Posterior cingulate gyrus (tissue), 11 donors: Measurements from ENCODE around the gene CIAPIN1.
"Not testable (repeated sequence)": the region's sequence is repeated elsewhere in the genome, so short reads cannot be mapped to it uniquely, and the experiment has no call there.

Experiments used
- DNase-seq, 10 donors: peaks; one replicate each; pipeline versions ENCODE4 v3.0.0 to v3.0.0-alpha.2; 2020 to 2021; ENCODE audit warnings: mixed read lengths in 3 of 10
- intact Hi-C: fragments of 100-400 bp; cut with DNase I; formaldehyde crosslinking; loops from one replicate; pipeline ENCODE4 v1.15.1; 2023

CIAPIN1 gene

DNA sequence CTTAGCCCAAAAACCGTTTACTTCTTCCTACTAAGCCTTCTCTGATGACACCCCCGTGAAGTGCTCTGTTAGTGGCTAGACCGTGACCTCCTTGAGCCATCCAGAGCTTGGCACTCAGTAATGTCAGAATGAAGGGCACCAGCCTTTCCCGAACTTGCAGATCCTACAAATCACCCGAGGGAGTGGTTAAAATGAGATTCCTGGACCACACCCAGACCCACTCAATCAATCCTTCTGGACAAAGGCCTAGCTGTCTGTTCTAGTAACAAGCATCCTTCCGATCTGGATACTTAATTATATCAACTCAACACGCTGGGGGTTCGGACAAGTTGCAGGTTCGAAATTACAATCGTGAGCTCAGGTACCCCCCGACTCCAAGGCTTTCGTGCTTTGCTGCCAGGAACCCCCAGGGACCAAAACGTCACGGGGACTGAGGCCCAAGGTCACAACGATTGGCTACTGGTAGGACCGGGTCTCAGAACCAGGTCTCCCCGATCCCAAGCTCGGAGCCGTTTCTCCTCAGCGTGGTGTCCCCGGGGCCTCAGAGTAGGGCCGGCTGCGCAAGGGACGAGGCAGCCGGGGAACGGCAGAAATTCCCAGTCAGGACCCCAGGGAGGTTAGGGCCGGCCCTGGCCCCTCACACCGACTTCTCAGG is 527 bp downstream of the CIAPIN1 start:
- intact Hi-C loops: no loop called here
- peak in 2 of 10 donors; percentile 13 to 14 for DNase-seq

DNA sequence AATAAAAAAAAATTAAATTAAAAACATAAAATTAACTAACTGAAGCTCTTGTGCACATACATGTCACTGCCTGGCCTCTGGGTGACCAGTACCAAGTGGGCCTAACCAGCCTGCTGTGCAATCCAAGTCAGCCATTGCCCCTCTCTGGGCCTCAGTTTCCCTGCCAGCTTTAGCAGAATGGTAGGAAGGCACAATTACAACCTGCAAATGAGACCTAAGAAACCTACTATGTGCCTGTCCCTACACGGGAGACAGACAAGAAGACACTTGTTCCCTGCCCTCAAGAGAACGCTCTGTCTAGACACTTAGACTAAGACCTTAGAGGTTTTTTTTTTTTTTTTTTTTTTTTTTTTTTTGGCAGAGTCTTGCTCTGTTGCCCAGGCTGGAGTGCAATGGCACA is 1.7 kb downstream of the CIAPIN1 start:
- intact Hi-C loops: no loop called here
- DNase-seq: no peak

DNA sequence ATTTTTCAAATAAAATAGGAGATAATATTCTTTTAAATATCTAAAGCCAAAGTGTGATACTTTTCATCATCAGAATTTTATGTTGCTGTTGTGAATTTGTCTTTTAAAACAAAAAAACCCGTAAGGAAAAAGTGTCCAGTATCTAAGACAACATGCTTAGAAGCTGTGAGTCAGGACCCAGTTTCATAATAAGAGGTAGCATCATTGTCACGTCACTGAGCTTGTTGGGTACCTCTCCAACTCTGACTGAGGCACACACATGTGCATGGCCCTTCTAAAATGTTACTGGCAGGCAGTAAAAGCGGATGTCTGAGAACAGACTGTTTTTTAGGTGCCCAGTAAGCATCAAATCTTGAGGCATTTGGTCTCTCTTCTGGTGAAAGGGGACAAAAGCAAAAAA is 2.5 kb downstream of the CIAPIN1 start:
- no peak for DNase-seq
- intact Hi-C loops: no loop called here

DNA sequence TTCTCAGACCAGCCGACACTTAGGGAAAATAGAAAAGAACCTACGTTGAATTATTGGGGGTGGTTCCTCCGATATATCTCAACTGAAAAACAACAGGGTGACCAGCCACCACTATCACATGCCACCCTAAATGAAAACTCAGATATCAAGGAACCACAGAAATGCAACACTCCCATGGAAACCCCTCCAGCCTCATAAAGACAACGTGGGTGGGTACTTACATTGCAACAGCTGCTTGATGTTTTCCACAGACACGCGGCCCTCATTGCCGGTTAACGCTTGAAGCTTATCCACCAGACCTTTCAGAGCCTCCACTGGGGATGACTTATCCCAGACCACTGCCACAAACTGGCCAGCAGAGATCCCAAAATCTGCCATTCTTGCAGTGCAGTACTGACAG is 6.6 kb downstream of the CIAPIN1 start:
- intact Hi-C loops, DNase-seq: not testable (repeated sequence)

DNA sequence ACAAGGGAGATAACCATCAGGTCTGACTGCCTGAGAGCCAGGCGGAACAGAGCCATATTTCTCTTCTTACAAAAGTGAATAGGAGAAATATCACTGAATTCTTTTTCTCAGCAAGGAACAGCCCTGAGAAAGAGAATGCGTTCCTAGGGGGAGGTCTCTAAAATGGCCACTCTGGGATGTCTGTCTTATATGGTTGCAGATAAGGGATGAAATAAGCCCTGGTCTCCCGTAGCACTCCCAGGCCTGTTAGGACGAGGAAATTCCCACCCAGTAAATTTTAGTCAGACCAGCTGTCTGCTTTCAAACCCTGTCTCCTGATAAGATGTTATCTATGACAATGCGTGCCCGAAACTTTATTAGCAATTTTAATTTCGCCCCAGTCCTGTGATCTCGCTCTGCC is 7.2 kb downstream of the CIAPIN1 start:
- DNase-seq, intact Hi-C loops: not testable (repeated sequence)

DNA sequence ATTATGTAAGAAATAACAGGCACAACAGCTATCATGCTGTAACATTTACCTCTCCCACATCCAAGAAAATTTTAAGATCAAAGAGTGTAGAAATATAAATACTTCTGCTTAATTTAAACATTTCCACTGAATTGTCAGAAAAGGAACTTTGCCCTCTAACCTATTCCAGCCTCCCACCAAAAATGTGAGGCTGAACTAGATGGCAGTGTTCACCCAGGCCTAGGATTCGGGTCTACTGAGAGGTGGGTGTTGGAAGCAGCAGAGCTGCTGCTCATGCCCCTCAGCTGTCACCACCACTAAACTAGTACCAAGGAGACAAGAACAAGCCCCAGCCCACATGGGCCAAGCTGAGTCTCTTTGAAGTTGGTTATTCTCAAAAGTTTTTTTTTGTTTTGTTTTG is 11.3 kb downstream of the CIAPIN1 start:
- DNase-seq: no peak
- intact Hi-C loops: no loop called here

DNA sequence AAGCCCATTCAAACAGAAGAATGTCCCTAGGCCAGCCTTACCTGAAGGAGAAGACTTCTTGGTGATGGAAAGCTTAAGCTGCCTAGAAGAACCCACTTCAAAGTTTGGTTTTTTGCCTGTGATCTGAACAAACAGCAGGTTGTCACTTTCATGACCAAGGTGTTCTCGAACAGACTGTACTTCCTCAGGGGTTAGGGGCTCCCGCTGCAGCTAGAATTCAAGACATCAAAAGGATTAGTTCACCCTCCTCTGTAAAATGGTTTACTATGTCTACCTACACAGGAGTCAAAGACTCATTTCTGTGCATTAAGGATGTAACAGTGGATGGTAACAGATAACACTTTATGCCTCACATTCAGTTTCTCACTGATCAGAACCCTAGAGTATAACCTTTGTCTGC is 13.2 kb downstream of the CIAPIN1 start:
- intact Hi-C loops: no loop called here
- DNase-seq: no peak

DNA sequence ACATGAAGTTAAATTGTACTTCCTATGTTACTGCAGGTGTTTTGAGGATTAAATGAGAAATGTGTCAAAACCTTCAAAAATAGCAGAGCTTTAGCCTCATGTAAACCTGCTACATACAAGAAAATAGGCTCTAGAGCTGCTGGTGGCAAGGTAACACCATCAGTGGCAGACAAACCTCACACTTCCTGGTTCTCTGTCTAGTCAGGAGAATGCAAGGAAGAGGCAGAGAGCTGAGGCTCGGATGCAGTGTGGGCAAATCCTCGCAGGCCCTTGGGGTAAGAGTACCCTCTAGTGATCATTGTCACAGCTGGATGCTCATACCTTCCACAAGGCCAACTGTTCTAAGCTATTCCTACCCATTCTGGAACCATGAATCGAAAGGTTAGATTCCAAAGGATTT is 14.2 kb downstream of the CIAPIN1 start:
- intact Hi-C loops: no loop called here
- no peak for DNase-seq

DNA sequence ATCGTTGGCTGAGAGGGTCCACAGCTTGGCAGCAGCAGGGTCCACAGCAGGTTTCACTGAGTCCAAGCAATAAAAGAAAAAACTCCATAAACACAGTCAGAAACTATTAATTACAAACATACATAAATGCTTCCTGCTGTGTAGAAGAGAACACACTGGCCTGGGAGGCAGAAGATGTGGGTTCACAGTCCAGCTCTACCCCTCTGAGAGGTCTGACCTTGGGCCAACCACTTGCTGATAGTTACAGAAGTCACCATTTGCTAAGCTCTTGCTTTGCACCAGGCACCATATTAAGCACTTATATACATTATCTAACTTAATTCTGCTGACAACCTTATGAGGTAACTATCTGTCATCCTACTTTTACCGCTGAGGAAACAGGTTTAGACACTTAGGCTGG is 14.7 kb downstream of the CIAPIN1 start:
- no peak for DNase-seq
- intact Hi-C loops: no loop called here

DNA sequence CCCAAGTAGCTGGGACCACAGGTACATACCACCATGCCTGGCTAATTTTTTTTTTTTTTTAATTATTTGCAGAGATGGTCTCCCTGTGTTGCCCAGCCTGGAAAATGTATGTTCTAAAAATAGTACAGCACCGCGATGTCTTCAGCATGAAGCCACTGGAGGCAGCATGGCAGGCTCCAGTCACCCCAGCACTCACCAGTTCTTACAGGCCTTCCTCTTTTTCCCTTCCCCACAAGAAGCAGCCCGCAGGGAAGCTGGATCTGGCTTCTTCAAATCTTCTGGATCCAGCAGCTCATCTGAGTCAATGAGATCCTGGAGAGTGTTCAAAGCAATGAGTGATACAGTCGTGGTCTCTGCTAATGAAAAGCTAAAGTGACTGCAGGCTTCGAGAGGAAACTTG is 16.2 kb downstream of the CIAPIN1 start:
- no peak for DNase-seq
- intact Hi-C loops: no loop called here

DNA sequence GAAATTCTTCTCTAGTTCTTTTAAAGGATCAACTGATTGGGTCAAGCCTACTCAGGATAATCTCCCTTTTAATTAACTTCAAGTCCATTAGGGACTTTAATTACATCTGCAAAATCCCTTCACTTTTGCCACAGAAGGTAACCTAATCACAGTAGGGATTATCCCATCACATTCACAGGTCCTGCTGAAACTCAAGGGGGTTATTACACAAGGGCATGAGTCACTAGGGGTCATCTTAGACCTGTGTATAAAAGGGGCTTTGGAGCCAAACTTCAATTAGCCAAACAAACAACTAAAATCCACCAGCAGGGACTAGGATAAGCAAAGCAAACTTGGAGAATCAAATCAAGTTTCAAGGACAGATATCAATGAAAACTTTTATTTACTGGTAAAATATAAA is 19.4 kb downstream of the CIAPIN1 start:
- intact Hi-C loops: no loop called here
- no peak for DNase-seq

DNA sequence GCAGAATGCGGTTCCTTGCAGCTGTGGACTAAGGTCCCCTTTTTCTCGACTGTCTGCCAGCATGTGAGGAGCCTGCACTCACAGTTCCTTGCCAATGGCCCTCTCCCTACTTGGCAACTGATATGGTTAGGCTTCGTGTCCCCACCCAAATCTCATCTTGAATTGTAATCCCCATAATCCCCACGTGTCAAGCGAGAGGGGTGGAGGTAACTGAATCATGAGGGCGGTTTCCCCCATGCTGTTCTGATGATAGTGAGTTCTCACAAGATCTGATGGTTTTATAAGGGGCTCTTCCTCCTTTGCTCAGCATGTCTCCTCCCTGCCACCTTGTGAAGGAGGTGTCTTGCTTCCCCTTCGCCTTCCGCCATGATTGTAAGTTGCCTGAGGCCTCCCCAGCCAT is 19.9 kb downstream of the CIAPIN1 start:
- no peak for DNase-seq
- intact Hi-C loops: no loop called here

DNA sequence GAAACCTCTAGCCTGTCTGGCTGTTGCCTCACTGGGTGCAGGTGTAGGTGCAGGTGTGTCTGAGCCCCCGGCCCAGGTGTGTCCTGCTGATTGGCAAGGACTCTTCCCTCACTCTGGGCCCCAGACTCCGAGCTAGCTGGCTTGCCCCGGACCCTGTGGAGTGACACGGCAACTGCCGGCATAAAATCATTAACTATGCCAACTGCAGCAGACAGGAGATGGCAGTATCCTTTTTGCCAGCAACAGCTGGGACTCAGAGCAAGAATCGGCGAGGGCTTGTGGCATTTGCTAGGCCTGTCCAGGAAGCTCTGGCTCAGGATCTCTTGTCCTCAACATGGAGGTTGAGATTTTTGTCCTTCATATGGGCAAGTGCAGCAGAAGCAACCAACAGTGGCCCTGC is 20.8 kb downstream of the CIAPIN1 start:
- peak in 1 of 10 donors; percentile 81 for DNase-seq
- intact Hi-C loops: no loop called here

DNA sequence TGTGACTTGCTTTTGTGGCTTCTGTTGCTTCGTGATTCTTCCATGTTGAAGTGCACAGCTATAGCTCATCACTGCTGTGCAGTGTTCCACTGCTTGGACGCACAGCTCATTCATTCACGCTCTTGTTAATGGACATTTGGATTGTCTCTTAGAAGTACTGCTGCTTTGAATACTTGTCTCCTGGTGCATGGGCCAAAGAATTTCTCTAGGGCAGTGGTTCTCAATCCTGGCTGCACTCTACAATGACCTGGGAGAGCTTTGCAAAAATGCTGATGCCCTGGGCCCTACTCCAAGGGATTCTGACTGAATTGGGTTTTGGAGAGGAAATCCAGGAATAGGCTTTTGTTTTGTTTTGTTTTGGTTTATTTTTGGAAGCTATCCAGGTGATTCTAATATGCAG is 22.6 kb downstream of the CIAPIN1 start:
- intact Hi-C loops: no loop called here
- no peak for DNase-seq

DNA sequence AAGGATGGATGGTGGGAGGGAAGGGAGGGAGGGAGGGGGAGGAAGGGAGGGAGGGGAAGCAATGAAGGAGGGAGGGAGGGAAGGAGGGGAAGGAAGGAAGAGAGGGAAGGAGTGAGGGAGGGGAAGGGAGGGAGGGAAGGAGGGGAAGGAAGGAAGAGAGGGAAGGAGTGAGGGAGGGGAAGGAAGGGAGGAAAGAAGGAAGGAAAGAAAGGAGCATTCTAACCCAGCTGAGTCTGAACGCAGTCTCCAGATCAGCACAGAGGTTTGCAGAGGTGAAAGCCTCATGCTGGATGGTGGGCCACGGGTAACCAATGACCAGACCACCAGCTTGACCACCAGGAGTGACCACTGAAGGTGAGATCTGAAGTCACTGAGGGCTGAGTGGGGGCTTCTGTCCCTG is 24.0 kb downstream of the CIAPIN1 start:
- DNase-seq: no peak

DNA sequence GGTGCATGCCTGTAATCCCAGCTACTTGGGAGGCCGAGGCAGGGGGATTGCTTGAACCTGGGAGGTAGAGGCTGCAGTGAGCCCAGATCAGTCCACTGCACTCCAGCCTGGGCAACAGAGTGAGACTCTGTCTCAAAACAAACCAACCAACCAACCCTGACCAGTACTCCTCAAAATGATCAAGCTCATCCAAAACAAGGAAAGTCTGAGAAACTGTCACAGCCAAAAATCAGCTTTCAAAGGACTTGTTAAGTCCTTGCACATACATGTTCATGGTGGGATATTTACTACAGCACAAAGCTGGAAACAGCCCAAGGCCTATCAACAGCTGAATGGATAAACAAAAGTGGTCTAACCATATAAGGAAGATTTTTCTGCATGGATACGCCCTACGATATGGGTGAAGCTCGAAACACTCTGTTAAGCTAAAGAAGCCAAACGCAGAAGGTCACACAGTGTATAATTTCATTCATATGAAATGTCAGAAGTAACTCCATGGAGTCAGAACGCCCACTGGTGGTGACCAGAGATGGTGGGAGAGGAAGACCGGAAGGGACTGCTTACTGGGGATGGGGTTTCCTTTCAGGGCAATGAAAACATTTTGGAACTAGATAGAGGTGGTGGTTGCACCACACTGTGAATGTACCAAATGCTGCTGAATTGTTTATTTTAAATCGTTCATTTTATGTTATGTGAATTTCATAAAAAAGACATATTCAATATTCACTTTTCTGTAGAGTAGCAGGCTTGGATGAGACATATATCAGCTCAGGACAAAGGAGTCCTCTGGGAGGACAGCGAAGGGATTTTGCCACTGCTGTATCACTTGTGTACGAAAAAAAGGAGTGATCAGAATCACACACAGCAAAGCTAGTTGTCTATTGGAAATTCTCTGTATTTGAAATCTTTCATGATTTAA is 24.9 kb downstream of the CIAPIN1 start:
- intact Hi-C loops: no loop called here
- DNase-seq: peak in 4 of 10 donors; percentile 26 to 75 (median 38)

More for the DNA sequence above, 24.0 kb downstream of the CIAPIN1 start:
- intact Hi-C loops: no loop called here

DNA sequence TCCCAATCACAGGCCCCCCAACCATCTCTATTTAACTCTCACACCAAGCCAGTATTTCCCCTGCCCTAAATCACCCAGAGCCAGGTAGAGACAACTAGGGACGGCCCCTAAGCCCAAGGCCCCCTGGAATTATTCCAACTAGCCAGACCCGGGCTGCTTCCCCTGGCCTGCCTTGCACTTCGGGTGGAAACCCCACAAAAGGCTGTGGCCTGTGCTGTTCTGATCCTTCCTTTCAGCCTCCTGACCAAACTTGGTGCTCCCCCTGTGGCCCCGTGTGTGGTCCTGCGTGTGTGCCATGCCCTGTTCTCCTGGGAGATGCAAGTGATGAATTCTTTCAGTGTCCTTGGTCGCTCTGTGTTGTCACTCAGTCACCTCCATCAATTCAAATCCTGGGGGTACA is 27.7 kb downstream of the CIAPIN1 start:
- intact Hi-C loops: loop anchor here (2.0 to 5.0 kb wide), 2 partner anchors 99 to 327 kb away; partner anchors contain the start of gene CPNE2
- DNase-seq: no peak

DNA sequence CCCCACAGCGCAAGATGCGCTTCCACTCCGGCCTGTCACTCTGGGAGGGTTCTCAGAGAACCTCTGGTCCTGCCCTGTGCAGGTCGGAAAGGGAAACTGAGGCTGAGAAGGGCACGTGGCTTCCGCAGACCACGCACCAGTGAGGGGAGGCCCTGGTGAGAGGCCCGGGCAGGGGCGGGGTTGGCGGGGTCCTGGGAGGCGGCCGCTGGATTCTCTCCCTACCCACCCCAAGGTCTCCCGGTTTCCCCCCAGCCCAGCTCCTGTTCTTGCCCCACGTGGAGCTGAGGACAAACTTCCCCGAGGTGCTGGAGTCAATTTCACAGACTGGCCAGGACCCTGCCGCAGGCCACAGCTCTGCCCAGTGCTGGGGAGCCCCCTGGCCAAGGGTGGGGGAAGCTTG is 31.1 kb downstream of the CIAPIN1 start:
- intact Hi-C loops: loop anchor here (5.0 kb wide), 1 partner anchor 324 kb away; the partner anchor contains the start of gene CPNE2
- DNase-seq: peak in 1 of 10 donors; percentile 70

DNA sequence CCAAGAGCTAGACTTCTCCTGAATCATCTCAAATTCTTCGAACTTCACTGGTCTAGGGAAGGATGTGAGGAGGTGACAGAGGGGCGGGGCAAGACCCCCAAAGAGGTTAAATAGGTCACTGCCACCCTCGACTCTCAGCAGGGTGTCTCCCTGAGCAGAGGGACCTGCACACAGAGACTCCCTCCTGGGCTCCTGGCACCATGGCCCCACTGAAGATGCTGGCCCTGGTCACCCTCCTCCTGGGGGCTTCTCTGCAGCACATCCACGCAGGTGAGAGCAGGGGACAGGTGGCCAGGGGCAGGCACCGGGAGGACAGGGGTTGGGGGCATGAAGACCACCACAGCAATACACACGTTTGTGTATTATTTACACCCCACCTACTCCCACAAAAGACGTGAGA is 33.5 kb downstream of the CIAPIN1 start:
- intact Hi-C loops: loop anchor here (5.0 kb wide), 1 partner anchor 36 kb away; no protein-coding TSS in a partner anchor
- DNase-seq: no peak

DNA sequence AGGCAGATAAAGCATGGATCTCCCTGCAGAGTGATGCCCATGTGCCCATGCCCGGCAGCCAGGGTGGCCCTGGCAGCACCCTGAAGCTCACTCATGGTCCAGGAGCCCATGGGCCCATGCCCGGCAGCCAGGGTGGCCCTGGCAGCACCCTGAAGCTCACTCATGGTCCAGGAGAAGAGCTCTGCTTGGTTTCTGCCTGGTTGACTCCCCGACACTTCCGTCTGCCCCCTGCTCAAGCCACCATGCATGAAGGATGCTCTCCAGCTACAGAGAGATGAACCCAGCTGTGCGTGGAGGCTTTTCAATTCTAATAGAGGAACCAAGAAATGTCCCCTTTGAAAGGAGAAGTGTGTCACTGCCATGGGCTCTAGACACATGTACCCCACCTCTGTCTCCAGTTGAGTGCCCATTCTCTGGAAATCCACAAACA is 33.9 kb downstream of the CIAPIN1 start:
- intact Hi-C loops: loop anchor here (5.0 kb wide), 1 partner anchor 36 kb away; no protein-coding TSS in a partner anchor
- DNase-seq: no peak

DNA sequence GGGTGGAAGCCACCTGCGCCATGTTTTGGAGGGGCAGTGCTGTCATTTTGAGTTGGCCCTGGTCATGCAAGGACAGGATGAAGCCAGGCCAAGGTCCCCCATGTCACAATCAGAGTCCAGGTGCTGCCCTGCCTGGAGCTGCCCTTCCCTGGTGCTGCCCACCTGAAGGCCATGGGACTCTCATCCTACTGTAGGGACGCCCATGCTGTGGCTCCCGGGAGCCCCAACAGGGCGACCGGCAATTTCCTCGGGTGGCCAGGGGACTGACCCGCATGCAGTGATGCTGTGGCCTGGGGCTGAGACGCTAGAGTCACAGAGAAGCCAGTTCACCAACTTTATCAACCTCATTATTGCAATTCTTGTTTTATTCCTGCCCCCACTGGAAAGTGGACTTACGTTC is 34.6 kb downstream of the CIAPIN1 start:
- intact Hi-C loops: loop anchor here (5.0 kb wide), 1 partner anchor 35 kb away; no protein-coding TSS in a partner anchor
- DNase-seq: no peak
